H1 (cell line): ENCODE results near the gene PDE5A. TPM values are rescaled to one million over a fixed set of nuclear protein-coding genes. Genes with fewer than 3 reads are reported as not detected.

Source experiments
- CTCF ChIA-PET: fragments of 300-600 bp; sonication (Branson Sonifier 250); formaldehyde crosslinking; loops from one replicate; lab custom pipeline; 2021; ENCODE audit not compliant: partially characterized antibody; lab: Charles Lee
- POLR2A ChIA-PET: fragments of 300-600 bp; sonication (Branson Sonifier 250); formaldehyde crosslinking; loops from one replicate; lab custom pipeline; 2021; ENCODE audit warnings: inconsistent platforms; ENCODE audit not compliant: partially characterized antibody; lab: Charles Lee
- DNase-seq, 2 experiments: peaks; one replicate each; pipeline versions ENCODE4 v3.0.0 to v3.0.0-alpha.2; 2010 to 2022; ENCODE audit warnings: low spot score in 2 of 2, low read depth in 1 of 2, mixed read lengths in 1 of 2
- FAIRE-seq: peaks from 2 replicates; lab custom pipeline; 2011; peaks lifted over from hg19 to GRCh38; lab: Jason Lieb, UNC
- H2AFZ ChIP-seq: 2 replicates; pipeline ENCODE4 v1.8.1; 2012; ENCODE audit warnings: low read length, inconsistent platforms
- H2AK5ac ChIP-seq: 2 replicates; pipeline ENCODE4 v1.6.1; 2013; ENCODE audit warnings: low read depth, low read length
- H2BK120ac ChIP-seq: replicated peaks from 2 replicates; pipeline ENCODE3; 2013; ENCODE audit warnings: low read depth, low read length, inconsistent platforms
- H2BK12ac ChIP-seq: 2 replicates; pipeline ENCODE4 v1.6.1; 2013; ENCODE audit warnings: low read depth, low read length
- H2BK15ac ChIP-seq: 2 replicates; pipeline ENCODE4 v1.6.1; 2013; ENCODE audit warnings: low read length
- H2BK20ac ChIP-seq: 2 replicates; pipeline ENCODE4 v1.6.1; 2013; ENCODE audit warnings: low read length
- H2BK5ac ChIP-seq: 2 replicates; pipeline ENCODE4 v1.6.1; 2013; ENCODE audit warnings: low read depth, low read length
- H3K14ac ChIP-seq: 2 replicates; pipeline ENCODE4 v1.6.1; 2013; ENCODE audit warnings: inconsistent platforms; ENCODE audit not compliant: insufficient read length
- H3K18ac ChIP-seq: 2 replicates; pipeline ENCODE4 v1.6.1; 2013; ENCODE audit warnings: low read length; ENCODE audit errors: extremely low read depth
- H3K23ac ChIP-seq: 2 replicates; pipeline ENCODE4 v1.6.1; 2013; ENCODE audit warnings: inconsistent platforms; ENCODE audit not compliant: insufficient read length
- H3K23me2 ChIP-seq: 2 replicates; pipeline ENCODE4 v1.6.1; 2013; ENCODE audit warnings: low read depth, low read length
- H3K27ac ChIP-seq: 2 replicates; pipeline ENCODE4 v1.6.1; 2011; ENCODE audit warnings: low read depth, low read length, inconsistent platforms
- H3K27me3 ChIP-seq, 4 experiments: replicated peaks in 1 of 4; 1 replicate in 1 of 4; 2 replicates in 3 of 4; pipeline versions ENCODE4 v1.6.1 to v1.8.1; 2011 to 2013; ENCODE audit warnings: low read length in 3 of 4, mild to moderate bottlenecking in 3 of 4, inconsistent platforms in 2 of 4, mixed read lengths in 2 of 4, moderate library complexity in 1 of 4; ENCODE audit not compliant: control insufficient read depth in 3 of 4, insufficient read depth in 3 of 4; ENCODE audit errors: extremely low read depth in 1 of 4
- H3K36me3 ChIP-seq, 4 experiments: 2 replicates each; pipeline versions ENCODE4 v1.6.1 to v1.8.1; 2011 to 2013; ENCODE audit warnings: mild to moderate bottlenecking in 4 of 4, low read length in 3 of 4, moderate library complexity in 2 of 4, control low read depth in 1 of 4, inconsistent platforms in 1 of 4; ENCODE audit not compliant: insufficient read depth in 4 of 4, control insufficient read depth in 2 of 4
- H3K4ac ChIP-seq: replicated peaks from 2 replicates; pipeline ENCODE3; 2013; ENCODE audit warnings: low read length, low read depth, mixed read lengths, inconsistent platforms; ENCODE audit not compliant: insufficient read length
- H3K4me1 ChIP-seq, 4 experiments: replicated peaks in 1 of 4; 1 replicate in 1 of 4; 2 replicates in 3 of 4; pipeline versions ENCODE4 v1.6.1 to v1.8.1; 2011 to 2013; ENCODE audit warnings: low read length in 3 of 4, inconsistent platforms in 2 of 4, mixed read lengths in 1 of 4; ENCODE audit not compliant: insufficient read depth in 4 of 4, control insufficient read depth in 3 of 4
- H3K4me2 ChIP-seq, 2 experiments: 2 replicates each; pipeline versions ENCODE4 v1.6.1 to v1.8.1; 2011 to 2013; ENCODE audit warnings: low read depth in 2 of 2, low read length in 2 of 2, control low read depth in 1 of 2, inconsistent platforms in 1 of 2, mild to moderate bottlenecking in 1 of 2; ENCODE audit not compliant: insufficient read depth in 1 of 2
- H3K4me3 ChIP-seq, 4 experiments: fragments of 200-600, 300-600 bp in 1 of 4; sonication (generic), shearing (Covaris generic), sonication (Bioruptor Twin) in 1 of 4; 2 replicates each; pipeline versions ENCODE4 v1.5.1 to v1.8.1; 2011 to 2016; ENCODE audit warnings: low read length in 4 of 4, low read depth in 3 of 4, control low read depth in 2 of 4, inconsistent platforms in 2 of 4, mild to moderate bottlenecking in 2 of 4, mixed read lengths in 1 of 4, moderate library complexity in 1 of 4; ENCODE audit not compliant: insufficient read depth in 2 of 4; ENCODE audit errors: extremely low read depth in 1 of 4
- H3K56ac ChIP-seq: replicated peaks from 2 replicates; pipeline ENCODE3; 2013; ENCODE audit warnings: low read depth, mild to moderate bottlenecking, mixed read lengths, low read length, inconsistent platforms; ENCODE audit not compliant: insufficient read length
- H3K79me1 ChIP-seq: 2 replicates; pipeline ENCODE4 v1.6.1; 2013; ENCODE audit warnings: low read depth, low read length, control low read depth
- H3K79me2 ChIP-seq, 2 experiments: 2 replicates each; pipeline versions ENCODE4 v1.6.1 to v1.8.1; 2012 to 2013; ENCODE audit warnings: low read length in 2 of 2, mild to moderate bottlenecking in 2 of 2, inconsistent platforms in 1 of 2; ENCODE audit not compliant: insufficient read depth in 2 of 2, control insufficient read depth in 1 of 2
- H3K9ac ChIP-seq, 4 experiments: replicated peaks in 1 of 4; 1 replicate in 1 of 4; 2 replicates in 3 of 4; pipeline versions ENCODE4 v1.6.1 to v1.8.1; 2011 to 2013; ENCODE audit warnings: low read depth in 3 of 4, low read length in 3 of 4, control low read depth in 2 of 4, mild to moderate bottlenecking in 2 of 4, moderate library complexity in 2 of 4, inconsistent platforms in 1 of 4; ENCODE audit errors: extremely low read depth in 1 of 4
- H3K9me3 ChIP-seq, 2 experiments: 2 replicates each; pipeline versions ENCODE4 v1.6.1 to v1.8.1; 2012 to 2013; ENCODE audit warnings: mild to moderate bottlenecking in 2 of 2, moderate library complexity in 2 of 2, control low read depth in 1 of 2, inconsistent platforms in 1 of 2, low read depth in 1 of 2, low read length in 1 of 2, mixed read lengths in 1 of 2; ENCODE audit not compliant: insufficient read depth in 2 of 2
- H4K20me1 ChIP-seq, 2 experiments: replicated peaks in 1 of 2; 2 replicates each; pipeline versions ENCODE3 to v1.8.1; 2011 to 2013; ENCODE audit warnings: inconsistent platforms in 2 of 2, low read length in 2 of 2, mild to moderate bottlenecking in 1 of 2; ENCODE audit not compliant: insufficient read depth in 2 of 2, control insufficient read depth in 1 of 2
- H4K5ac ChIP-seq: 2 replicates; pipeline ENCODE4 v1.6.1; 2013; ENCODE audit warnings: low read length, low read depth, mixed read lengths, inconsistent platforms; ENCODE audit not compliant: insufficient read length
- H4K8ac ChIP-seq: 2 replicates; pipeline ENCODE4 v1.8.0; 2013; ENCODE audit warnings: mild to moderate bottlenecking, moderate library complexity, low read length, inconsistent platforms; ENCODE audit not compliant: insufficient read depth; ENCODE audit errors: extremely low read depth
- H4K91ac ChIP-seq: replicated peaks from 2 replicates; pipeline ENCODE3; 2013; ENCODE audit warnings: low read length, mixed read lengths, inconsistent platforms; ENCODE audit not compliant: insufficient read length
- BCL11A ChIP-seq, 2 experiments: IDR thresholded peaks; one replicate each; pipeline ENCODE4 v1.6.1; 2011; ENCODE audit warnings: low read depth in 2 of 2, low read length in 2 of 2, mild to moderate bottlenecking in 2 of 2
- WGBS, 2 experiments: shearing (Covaris generic) in 1 of 2; methylation state at CpG; one replicate each; pipeline versions ENCODE4 v1.1.6 to v1.1.7; 2013 to 2015; ENCODE audit warnings: low lambda C conversion rate in 2 of 2, mixed read lengths in 2 of 2, inconsistent platforms in 1 of 2, low coverage in 1 of 2, missing lambda C conversion rate in 1 of 2; ENCODE audit not compliant: insufficient replicate concordance in 2 of 2, insufficient coverage in 1 of 2, insufficient read length in 1 of 2; ENCODE audit errors: extremely low coverage in 1 of 2, missing lambda C conversion rate in 1 of 2; 5-methylcytosine and 5-hydroxymethylcytosine counted together
- polyA plus RNA-seq, 7 experiments: library from polyadenylated mRNA; depleted of rRNA in 3 of 7; stranded (reverse) in 5 of 7; unstranded in 2 of 7; fragments of >200 nt in 5 of 7; fragments of 200-250 nt in 2 of 7; gene quantifications; 1 replicate in 5 of 7; 2 replicates in 1 of 7; 4 replicates in 1 of 7; pipeline versions ENCODE4 v1.2.1 to v1.2.3, GENCODE V29; 2011 to 2013; ENCODE audit warnings: missing spikeins in 2 of 7, mixed read lengths in 2 of 7
- total RNA-seq: library from RNA; stranded (reverse); fragmentation: NEBNext Ultra II Directional; extraction: Animal tissue kit (Norgen Biotek cat#: 25700); gene quantifications from 2 replicates; pipeline ENCODE4 v1.2.1, GENCODE V29; 2021

PDE5A gene
- total and polyA plus RNA-seq, 2 of the 8 experiments (the other 6 are each of a cell fraction or from before 2014, with no cell fraction given): 5.6 to 32.4 TPM

DNA sequence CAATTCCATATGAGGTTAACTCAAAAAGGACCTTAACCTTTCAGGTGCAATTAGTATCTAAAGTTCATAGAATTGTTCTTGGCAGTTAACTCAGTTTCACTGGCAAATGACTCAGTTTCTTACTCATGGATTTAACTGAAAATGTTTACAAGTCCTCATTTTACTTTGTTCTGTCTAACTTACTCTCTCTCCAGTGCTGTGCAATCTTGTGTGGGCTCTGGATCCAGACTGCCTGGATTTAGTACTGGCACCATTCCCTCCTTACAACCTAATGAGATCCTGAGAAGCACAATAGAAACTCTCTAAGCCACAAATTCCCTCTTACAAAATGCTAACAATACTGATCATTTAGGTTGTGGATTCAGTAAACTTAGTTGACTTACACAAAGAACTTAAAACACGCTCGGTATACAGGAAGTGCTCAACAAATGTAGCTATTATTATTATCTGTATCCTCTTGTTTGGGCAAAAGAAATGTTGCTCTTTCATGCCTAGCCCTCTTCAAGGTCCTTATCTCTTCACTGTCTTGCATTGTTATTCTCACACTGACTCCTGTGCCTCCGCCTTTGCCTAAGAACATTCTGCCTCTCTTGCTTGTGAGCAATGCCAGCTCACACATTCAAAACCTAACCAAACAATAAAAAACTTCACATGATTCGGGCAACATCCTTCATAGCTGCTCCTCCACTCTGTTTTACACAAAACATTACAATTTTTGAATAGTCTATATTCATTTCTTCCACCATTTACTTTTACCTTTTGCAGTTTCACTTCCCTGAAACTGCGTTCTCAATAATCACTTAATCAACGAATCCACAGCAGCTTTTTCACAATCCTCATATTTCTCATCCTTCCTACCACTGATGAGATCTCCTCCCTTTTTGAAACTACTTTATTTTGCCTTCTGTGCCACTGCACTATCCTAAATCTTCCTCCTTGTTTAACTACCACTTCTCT, 91.8 kb downstream of the PDE5A start:
- POLR2A ChIA-PET: no interaction called here
- Histone ChIP-seq H2AK5ac (no peak overlapping the region), H4K91ac (no peak overlapping the region), H3K36me3 (peaks cover 0 to 29% (median 15%) of the 10 kb centered on the region in 4 experiments; a peak in 6 of 8 replicates), H2BK120ac (no peak overlapping the region), H3K23ac (no peak overlapping the region), H2BK5ac (no peak overlapping the region), H3K4me1 (peaks cover 0 to under 1% (median 0%) of the 10 kb centered on the region in 4 experiments; a peak in 1 of 7 replicates), H2AFZ (no peak overlapping the region), H3K56ac (no peak overlapping the region), H3K27ac (no peak overlapping the region), H3K18ac (no peak overlapping the region), H3K27me3 (no peaks in the 10 kb centered on the region), H3K4me2 (no peak overlapping the region), H4K8ac (no peak overlapping the region), H2BK15ac (no peak overlapping the region), H3K4ac (no peak overlapping the region), H3K79me1 (no peaks in the 10 kb centered on the region; the same call in 1 of the 2 replicates), H3K14ac (no peak overlapping the region), H3K9ac (no peak overlapping the region), H2BK20ac (no peak overlapping the region), H4K5ac (no peak overlapping the region), H3K23me2 (no peaks in the 10 kb centered on the region), H2BK12ac (no peak overlapping the region), H4K20me1 (no peaks in the 10 kb centered on the region), H3K9me3 (peaks cover 16 to 19% of the 10 kb centered on the region in 2 experiments), H3K4me3 (no peak overlapping the region), H3K79me2 (no peaks in the 10 kb centered on the region)
- FAIRE-seq (no peak), DNase-seq (no peak)
- 90 to 100% methylated on average over 2 to 6 of the region's 6 CpGs for WGBS, 2 experiments
- CTCF ChIA-PET: interaction anchor here (1.5 to 2.0 kb wide), 2 partner anchors 8 to 91 kb away, joined by 3 to 4 read pairs; no protein-coding TSS in a partner anchor
- TF ChIP-seq BCL11A (IDR thresholded peaks at IDR 0.05; ENCODE audit: low read depth in 2 of 2, low read length in 2 of 2): no peak
